Ecto neural progenitor cell (in vitro differentiated cells): ENCODE data around the gene AP1M1.

Source experiments
- DNase-seq: peaks from one replicate; pipeline ENCODE4 v3.0.0-alpha.2; 2018; ENCODE audit warnings: low spot score

AP1M1 gene

DNA sequence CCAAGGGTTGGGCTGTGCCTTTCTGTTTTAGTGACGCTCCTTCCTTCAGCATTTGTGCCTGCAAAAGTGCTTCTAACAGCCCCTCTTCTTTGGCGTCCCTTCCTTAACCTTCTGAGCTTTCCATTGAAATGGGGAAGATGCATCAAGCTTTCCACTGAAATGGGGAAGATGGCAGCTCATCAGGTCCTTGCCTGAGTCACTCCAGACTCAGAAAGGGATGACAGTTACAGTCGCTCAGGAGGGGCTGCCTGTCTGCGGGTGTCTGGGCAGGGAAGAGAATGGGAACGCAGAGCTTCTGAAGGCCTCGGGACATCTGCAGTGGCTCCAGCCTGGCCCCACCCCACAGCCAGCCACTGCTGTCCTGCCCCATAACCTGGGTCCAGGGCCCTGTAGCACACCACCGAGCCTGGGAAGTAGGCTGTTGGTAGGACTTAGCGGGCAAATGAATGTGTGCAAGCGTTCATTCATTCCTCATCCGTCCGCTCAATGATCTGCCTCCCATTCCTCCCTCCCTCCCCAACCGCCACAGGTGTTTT, 9.8 kb downstream of the AP1M1 start:
- no peak for DNase-seq

DNA sequence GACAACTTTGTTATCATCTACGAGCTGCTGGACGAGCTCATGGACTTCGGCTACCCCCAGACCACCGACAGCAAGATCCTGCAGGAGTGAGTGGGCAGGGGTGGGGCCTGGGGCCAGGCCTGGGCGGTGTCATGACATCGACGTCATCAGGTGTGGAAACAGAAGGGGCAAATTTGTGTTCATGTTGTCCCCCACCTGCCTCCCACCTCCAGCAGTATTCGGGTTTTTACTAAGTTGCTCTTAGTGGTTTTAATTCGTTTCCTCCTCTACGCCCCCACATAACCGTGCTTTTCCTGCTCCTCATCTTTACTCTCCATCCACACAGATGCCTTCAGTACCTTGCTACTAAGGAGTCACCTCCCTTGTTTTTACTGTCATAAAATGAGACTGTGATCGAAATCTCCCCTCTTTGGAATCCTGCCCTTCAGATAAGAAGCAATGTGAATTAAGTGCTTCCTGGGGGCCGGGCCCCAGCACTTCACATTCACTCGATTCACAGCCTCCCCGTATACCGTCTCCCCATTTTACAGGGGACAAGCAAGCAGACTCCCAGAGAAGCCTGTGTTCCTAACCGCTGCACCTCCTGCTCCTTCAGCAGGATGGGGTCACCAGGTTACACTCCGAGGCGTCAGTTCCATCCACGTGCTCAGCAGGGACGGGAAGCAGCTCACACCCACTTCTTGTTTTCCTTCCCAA, 10.5 kb downstream of the AP1M1 start:
- no peak for DNase-seq

DNA sequence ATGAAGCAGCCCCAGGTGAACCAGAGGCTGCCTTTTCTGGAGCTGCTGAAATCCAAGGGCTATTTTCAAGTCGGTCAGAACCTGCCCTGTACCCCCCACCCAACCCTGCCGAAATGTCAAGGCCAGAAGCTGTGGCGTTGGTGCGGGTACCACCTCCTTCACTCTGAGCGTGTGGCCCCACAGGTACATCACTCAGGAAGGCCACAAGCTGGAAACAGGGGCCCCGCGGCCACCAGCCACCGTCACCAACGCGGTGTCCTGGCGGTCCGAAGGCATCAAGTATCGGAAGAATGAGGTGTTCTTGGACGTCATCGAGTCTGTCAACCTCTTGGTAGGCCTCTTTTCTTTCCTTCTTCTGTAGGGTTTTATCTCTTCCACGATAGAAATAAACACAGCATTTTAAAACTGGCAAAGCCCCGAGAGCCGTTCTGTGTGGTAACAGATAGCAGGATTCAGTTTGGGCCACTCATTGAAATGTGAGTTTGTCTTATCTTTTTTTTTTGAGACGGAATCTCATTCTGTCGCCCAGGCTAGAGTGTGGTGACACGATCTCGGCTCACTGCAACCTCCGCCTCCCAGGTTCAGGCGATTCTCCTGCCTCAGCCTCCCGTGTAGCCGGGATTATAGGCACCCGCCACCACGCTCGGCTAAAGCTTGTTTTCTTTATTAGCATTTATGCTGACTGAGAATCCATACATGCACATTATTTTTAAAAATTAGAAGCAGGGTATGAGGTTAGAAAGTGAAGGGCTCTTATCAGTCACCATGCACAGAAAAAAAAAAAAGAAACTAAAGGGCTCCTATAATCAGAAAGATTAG, 11.3 kb downstream of the AP1M1 start:
- no peak for DNase-seq

DNA sequence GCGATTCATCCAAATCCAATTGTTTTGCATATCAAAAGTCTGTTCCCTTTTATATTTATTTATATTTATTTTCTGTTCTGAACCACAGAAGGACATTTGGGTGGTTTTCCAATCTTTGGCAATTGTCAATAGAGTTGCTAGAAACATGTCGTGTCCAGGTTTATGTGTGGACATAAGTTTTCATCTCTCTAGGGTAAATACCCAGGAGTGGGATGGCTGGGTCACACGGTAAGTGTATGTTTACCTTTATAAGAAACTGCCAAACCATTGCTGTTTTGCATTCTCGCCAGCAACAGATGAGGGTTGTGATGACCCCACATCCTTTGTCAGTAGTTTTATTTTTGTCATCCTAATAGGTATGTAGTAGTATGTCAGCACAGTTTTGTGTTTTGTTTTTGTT, 12.5 kb downstream of the AP1M1 start:
- DNase-seq: no peak

DNA sequence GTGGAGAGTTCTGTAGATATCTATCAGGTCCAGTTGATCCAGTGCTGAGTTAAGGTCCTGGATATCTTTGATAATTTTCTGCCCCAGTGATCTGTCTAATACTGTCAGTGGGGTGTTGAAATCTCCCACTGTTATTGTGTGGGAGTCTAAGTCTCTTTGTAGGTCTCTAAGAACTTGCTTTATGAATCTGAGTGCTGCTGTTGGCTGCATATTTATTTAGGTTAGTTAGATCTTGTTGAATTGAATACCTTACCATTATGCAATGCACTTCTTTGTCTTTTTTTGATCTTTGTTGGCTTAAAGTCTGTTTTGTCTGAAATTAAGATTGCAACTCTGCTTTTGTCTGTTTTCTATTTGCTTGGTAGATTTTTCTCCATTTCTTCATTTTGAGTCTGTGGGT, 15.4 kb downstream of the AP1M1 start:
- no peak for DNase-seq

DNA sequence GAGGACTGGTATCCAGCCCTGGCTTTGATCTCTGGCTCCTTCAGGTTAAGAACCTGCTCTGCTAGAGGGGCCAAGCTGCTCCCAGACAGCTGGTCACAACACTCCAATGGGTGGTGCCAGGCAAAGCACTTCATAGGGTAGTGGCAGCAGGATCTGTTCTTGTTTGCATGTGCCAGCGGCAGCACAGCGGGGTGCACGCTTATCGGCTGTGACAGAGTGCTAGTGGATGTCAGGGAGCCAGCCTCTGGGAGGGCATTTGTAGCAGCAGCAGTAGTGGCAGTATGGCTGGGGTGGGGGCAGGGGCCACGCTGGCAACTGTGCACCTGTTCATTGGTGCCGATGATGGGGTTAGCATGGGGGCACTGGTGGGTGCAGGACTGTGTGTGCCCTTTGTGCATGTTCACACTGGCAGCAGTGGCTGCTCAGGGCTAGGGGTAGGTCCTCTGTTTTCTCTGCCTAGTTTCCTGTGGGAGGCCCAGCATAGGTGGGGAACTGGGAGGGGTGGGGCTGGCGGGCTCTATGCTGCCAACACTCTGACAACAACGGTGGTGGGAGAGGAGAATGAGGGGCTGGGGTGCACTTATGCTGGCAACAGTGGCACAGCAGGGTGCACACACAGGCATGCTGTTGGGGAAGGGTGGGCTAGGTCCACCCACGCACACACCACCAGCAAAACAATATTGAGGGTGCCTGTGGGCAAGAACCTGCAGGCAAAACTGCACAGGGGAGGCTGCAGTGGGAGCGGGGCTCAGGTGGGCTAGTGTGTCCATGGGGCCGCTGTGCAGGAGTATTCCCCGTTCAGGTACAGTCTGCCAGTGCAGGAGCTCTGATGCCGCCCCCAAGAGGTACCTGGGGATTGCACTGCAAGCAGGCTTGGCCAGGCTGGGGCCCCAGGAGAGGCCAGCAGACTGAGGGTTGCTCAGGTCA, 19.3 kb downstream of the AP1M1 start:
- DNase-seq: no peak

DNA sequence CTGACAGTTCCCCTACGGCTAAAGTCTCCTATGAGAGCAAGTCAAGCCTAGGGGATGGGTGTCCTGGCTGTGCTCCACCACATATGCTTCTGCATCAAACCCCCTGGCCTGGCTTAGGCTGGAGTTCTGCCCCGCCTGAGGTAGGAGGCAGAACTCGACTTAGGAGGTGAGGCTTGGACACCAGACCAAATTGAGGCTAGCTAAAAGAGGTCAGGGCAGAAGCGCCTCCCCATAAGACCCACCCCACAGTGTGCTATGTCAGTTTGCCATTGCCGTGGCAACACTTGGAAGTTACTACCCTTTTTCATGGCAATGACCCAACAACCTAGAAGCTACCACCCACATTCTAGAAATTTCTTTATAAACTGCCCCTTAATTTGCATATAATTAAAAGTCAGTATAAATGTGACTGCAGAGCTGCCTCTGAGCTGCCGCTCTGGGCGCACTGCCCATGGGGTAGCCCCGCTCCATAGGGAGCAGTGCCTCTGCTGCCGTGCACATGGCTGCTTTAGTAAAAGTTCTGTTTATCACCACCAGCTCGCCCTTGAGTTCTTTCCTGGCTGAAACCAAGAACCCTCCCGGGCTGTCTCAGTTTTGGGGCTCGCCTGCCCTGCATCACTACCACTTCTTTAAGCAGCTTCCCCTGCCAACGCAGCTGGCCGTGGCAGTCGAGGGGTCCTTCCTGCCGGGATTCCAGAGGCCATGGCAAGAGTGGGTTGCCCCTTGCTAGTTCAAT, 20.2 kb downstream of the AP1M1 start:
- no peak for DNase-seq

DNA sequence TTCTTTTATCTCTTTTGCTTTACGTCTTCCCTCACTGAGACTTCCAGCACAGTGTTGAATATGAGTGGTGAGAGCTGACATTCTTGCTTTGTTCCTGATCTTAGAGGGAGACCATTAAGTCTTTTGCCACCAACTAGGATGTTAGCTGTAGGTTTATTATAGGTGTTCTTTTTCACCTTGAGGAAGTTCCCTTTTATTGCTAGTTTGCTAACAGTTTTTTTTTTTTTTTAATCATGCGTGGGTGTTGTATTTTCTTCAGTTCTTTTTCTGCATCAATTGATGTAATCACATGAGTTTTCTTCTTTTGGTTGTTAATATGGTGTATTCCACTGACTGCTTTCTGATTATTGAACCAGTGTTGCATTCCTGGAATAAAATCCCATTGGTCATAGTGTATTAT, 21.1 kb downstream of the AP1M1 start:
- no peak for DNase-seq

DNA sequence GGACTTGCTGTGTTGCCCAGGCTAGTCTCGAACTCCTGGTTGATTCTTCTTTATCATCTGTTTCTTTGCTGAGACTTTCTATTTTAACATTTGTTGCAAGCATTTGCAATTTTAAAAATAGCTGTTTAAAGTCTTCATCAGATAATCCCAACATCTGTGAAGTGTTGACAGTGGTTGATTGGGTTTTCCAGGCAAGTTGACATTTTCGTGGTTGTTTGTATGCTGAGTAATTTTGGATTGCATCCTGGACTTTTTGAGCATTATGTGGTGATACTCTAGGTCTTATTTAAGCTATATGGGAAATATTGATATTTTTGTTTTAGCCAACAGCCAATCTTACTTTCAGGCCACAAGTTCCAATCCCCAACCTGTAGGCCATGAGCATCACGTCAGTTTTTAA, 25.1 kb downstream of the AP1M1 start:
- DNase-seq: no peak

DNA sequence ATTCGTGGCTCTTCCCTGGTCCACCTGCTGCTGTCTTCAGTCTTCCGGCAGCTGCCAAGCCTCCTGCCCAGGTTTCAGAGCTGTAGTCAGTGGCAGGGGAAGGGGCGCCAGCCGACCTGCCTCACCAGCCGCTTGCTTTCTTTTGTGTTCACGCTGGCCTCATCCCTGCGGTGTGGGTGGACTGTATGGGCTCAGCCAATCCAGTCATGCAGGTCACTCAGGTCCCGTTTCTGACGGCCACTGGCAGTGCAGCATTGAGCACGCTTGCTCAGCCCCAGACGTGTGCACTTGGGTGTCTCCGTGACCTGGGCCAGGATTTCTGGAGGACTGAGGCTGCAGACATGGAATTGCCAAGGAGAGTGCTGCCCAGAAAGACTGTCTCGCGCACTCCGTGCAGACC, 26.0 kb downstream of the AP1M1 start:
- DNase-seq: no peak

DNA sequence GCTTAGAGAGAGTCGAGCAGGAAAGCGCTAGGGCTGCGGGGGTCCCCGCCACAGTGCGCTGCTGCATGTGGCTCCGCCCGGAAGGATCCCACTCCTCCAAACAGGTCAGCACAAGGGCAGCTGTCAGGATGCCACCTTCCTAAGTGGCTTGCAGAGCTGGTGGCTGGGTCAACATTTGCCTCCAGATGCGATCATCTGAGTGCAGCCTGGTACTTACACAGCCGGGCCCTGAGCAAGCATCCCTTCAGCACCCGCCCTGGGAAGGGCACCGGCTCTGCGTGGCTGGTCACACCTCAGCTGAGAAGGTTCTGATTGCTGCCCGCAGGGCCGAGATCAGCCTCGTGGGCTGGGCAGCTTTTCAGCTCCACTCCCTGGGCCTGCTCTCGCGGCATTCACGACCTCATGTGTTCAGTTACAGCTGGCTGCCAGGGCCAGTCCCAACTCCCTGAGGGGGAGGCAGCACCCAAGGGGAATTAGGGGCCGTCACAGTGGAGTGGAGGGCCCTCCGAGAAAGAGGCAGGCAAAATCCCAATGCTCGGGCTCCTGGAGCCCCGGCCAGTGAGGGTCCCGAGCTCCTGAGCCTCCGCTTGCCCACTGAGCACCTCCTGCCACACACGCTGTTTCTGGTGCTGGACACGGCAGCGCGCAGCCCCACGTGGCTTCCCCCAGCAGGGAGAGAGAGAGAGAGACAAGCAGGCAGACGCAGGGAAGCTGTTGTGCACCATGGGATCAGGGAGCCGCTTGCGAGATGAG, 26.8 kb downstream of the AP1M1 start:
- no peak for DNase-seq

DNA sequence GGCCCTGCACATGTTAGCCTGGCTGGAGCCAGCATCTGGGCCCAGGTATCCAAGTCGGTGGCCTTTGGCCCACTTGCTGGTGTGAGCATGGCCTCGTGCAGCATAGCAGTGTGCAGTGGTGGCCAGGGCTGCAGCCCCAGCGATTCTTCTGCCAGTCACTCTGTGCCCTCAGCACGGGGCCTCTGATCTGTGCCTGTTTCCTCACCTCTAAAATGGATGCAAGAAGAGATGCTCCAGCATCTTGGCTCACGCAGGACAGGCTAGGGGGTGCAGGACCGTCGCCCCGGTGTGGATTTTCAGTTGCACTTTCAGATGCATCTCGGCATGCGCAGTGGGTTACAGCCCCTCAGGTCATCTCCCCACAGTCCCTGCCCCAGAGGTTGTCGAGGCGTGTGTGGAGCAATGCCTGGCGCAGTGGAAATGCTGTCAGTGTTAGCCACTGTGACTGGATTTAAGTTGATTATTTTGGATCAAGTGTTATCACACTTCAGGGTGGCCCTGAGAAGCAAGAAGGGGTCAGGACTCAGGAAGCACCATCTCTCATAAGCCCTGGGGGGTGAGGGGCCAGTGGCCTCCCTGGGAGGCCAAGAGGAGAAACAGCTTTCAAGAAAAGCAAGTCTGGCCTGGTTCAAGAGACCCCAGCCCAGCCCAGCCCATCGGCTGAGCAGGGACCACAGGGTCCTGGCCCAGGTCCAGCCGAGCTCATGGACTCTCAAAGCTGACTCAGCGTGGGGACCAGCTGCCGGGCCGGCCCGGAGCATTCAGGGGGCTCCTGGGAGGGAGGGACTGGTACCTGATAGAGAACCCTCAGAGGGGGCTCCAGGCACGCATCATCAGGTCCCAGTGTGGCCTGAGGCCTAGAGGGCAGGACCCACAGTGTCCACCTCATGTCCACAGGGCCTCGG, 27.8 kb downstream of the AP1M1 start:
- DNase-seq: no peak

DNA sequence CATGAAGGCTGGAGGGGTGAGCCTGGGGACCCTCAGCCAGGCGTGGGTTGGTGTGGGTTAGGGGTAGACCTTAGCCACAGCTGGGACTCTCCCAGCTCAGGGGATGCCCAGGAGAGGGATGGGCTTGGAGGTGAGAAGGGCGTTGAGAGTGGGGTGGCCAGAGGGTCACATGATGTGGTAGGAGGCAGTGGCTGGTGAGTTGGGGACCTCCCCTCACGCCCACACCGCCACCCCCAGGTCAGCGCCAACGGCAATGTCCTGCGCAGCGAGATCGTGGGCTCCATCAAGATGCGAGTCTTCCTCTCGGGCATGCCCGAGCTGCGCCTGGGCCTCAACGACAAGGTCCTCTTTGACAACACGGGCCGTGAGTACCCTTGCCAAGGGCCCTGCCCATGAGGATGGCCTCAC, 28.5 kb downstream of the AP1M1 start:
- DNase-seq: no peak

DNA sequence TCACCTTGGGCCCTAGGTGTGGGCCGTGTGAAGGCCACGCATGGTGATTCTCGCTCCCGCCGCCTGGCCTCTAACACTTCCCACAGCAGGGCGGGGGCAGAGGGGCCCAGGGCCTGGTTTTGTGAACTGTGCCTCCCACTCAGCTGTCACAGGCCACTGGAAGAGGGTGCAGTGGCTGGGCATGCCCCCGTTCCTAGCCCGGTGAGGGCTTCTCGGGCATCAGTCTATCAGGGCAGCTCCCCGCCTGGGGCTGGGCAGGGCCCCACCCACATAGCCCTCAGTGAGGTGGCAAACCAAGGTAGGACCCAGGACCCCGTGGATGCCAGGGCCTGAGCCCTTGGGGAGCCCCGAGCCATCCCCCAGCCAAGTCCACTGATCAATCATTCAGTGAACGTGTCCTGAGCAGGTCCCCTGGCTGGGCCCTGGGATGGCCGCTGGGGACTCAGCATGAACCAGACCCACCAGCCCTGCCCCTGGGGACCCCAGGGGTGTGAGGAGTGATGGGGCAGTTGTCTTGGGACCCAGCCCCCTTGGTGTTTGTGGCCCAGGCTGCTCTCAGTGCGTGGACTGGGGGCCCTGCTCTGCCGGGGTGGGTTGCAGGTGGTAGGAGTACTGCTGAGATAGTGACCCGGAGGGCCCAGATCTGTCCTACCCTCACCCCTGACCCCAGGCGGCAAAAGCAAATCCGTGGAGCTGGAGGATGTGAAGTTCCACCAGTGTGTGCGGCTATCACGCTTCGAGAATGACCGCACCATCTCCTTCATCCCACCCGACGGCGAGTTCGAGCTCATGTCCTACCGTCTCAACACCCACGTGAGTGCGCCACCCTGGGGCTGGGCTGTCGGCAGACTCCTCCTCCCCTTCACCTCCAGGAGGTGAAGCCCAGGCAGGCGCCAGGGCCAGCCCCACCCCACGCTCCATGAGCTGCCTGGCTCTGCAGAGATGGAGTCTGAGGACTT, 29.4 kb downstream of the AP1M1 start:
- DNase-seq: no peak

DNA sequence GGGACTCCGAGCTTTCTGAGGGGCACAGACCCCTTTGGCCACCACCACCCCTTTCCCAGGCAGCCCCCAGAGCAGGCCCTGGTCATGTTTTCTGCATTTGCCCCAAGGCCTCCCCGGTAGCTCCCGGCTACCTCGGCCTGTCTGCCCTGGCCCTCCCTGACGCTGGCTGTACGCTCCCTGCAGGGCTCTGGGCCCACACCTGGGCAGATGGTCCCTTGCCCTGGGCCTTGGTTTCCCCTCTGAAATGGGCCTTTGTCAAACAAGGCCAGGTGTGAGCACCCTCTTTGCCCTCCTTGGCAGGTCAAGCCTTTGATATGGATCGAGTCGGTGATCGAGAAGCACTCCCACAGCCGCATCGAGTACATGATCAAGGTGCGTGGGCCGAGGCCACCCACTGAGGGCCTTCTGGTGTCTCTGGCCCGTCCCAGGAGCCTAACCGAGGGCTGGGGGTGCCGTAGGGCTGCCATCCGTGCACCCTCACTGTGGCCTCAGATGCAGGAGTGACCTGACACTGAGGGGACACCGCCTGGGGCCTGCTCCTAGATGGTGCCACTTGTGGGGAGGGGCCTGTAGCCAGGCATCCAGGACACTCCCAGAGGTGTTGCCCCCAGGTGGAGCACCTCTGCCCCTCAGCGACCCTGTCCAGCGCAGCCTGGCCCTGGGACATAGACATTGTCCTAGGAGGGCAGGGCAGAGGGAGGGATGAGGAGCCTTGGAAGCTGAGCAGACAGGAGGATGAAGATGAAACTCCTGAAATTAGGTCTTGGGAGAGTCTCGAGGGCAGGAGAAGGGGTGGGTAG, 30.3 kb downstream of the AP1M1 start:
- no peak for DNase-seq

DNA sequence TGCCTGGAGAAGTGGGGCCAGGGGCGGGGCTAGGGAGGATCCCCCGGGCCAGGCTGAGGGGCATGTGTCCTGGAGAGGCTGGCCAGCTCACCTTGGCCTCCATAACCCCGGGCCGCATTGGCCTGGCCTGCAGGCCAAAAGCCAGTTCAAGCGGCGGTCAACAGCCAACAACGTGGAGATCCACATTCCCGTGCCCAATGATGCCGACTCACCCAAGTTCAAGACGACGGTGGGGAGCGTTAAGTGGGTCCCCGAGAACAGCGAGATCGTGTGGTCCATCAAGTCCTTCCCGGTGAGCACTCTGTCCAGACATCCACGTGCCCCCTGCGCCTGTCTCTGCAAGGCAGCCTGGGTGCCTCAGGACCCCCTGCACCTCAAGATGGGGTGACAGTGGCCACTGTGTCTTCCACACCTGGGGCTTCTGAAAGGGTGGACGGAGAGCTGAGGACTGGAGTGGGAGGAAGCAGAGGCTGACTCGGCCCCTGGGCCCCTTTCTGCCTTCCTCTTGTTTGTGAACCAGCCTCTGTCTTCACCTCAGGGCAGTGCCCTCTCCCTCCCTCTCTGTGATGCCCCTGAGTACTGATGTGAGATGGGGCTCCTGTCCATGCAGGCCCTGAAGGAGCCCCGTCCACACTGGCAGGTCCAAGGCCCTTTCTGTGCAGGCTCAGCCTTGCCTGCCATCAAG, 31.1 kb downstream of the AP1M1 start:
- DNase-seq: no peak

DNA sequence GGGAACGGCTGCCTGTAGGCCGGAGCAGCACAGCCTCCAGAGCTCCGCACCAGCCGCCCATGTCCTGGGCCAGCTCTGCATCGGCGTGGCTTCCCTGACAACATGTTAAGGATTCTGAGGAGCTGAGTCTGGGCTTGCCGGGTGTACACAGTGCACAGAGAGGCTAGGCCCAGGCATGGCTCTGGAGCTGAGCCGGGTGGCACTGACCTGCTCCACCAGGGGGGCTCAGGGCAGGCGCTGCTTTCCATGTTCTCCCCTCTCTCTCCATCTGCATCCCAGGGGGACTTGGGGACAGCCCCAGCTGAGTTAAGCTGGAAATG, 31.6 kb downstream of the AP1M1 start:
- DNase-seq: no peak
